ENCODE data around the gene RNF44.

Gene RNF44

GRCh38 chr5:176533894-176534611 is 3.1 kb downstream of the RNF44 start:
- DNase-seq = no peak

GRCh38 chr5:176533390-176533789 is 3.8 kb downstream of the RNF44 start:
- no peak for DNase-seq

- no peak for DNase-seq
Observed at GRCh38 chr5:176532795-176533194, 4.4 kb downstream of the RNF44 start.

- DNase-seq = no peak
Observed at GRCh38 chr5:176531902-176532493, 5.2 kb downstream of the RNF44 start.

- DNase-seq = no peak
Observed at GRCh38 chr5:176530983-176531901, 6.0 kb downstream of the RNF44 start.

GRCh38 chr5:176530393-176530982 is 6.7 kb downstream of the RNF44 start:
- DNase-seq = no peak

GRCh38 chr5:176529741-176530141 is 7.5 kb downstream of the RNF44 start:
- no peak for DNase-seq

GRCh38 chr5:176529116-176529740 is 8.0 kb downstream of the RNF44 start:
- no peak for DNase-seq

GRCh38 chr5:176528761-176529115 is 8.5 kb downstream of the RNF44 start:
- no peak for DNase-seq

- DNase-seq = no peak
Observed at GRCh38 chr5:176528301-176528700, 8.9 kb downstream of the RNF44 start.

- DNase-seq = no peak
Observed at GRCh38 chr5:176527246-176528222, 9.7 kb downstream of the RNF44 start.

- no peak for DNase-seq
Observed at GRCh38 chr5:176526462-176526861, 10.7 kb downstream of the RNF44 start.

- no peak for DNase-seq
Observed at GRCh38 chr5:176525677-176526076, 11.5 kb downstream of the RNF44 start.

- DNase-seq = no peak
Observed at GRCh38 chr5:176524987-176525386, 12.2 kb downstream of the RNF44 start.

- no peak for DNase-seq
Observed at GRCh38 chr5:176524138-176524537, 13.1 kb downstream of the RNF44 start.

GRCh38 chr5:176521699-176522263 is 15.4 kb downstream of the RNF44 start:
- DNase-seq = no peak

- no peak for DNase-seq
Observed at GRCh38 chr5:176521286-176521685, 15.9 kb downstream of the RNF44 start.

- no peak for DNase-seq
Observed at GRCh38 chr5:176519810-176520720, 17.1 kb downstream of the RNF44 start.

- no peak for DNase-seq
Observed at GRCh38 chr5:176517053-176517661, 20.0 kb downstream of the RNF44 start.

- DNase-seq = no peak
Observed at GRCh38 chr5:176515396-176515795, 21.8 kb downstream of the RNF44 start.
